Left lung (tissue), 10 donors: ENCODE data around the gene SMAD4. TPM values are rescaled to one million over a fixed set of nuclear protein-coding genes. Genes with fewer than 3 reads are reported as not detected.
A peak's percentile ranks its signal among the peaks of the same experiment; 100 is the strongest.

Source experiments
- ATAC-seq: fragments of 200-7000 bp; cut with Tn5 transposase; one replicate; pipeline ENCODE4 v1.9.1; 2020; ENCODE audit warnings: moderate library complexity
- DNase-seq, 4 donors: peaks; one replicate each; pipeline ENCODE4 v3.0.0-alpha.2; 2013 to 2020
- H3K27ac ChIP-seq, 2 donors: fragments of 200-600 bp; sonication (generic) in 1 of 2; one replicate each; pipeline versions ENCODE4 v1.5.0 to v1.8.0; 2020 to 2021
- H3K27me3 ChIP-seq, 2 donors: fragments of 200-600 bp; sonication (generic) in 1 of 2; one replicate each; pipeline versions ENCODE4 v1.5.0 to v1.8.0; 2020 to 2021
- H3K36me3 ChIP-seq, 2 donors: fragments of 200-600 bp; sonication (generic) in 1 of 2; one replicate each; pipeline versions ENCODE4 v1.5.0 to v1.8.0; 2020 to 2021
- H3K4me1 ChIP-seq, 2 donors: fragments of 200-600 bp; one replicate each; pipeline ENCODE4 v1.8.0; 2021
- H3K4me3 ChIP-seq, 2 donors: fragments of 200-600 bp; sonication (generic) in 1 of 2; one replicate each; pipeline versions ENCODE4 v1.5.0 to v1.8.0; 2020 to 2021; ENCODE audit warnings: mild to moderate bottlenecking in 1 of 2
- H3K9me3 ChIP-seq, 2 donors: fragments of 200-600 bp; sonication (generic) in 1 of 2; one replicate each; pipeline versions ENCODE4 v1.5.0 to v1.8.0; 2020 to 2021
- intact Hi-C, 2 donors: fragments of 100-400 bp; cut with DNase I; formaldehyde crosslinking; loops; one replicate each; pipeline versions ENCODE4 v1.11.2 to v1.14.2; 2022
- polyA plus RNA-seq, 6 donors: library from polyadenylated mRNA; unstranded; fragments of 120-200 nt; gene quantifications; one replicate each; pipeline ENCODE4 v1.2.1, GENCODE V29; 2013; ENCODE audit not compliant: insufficient read length in 6 of 6
- total RNA-seq, 2 donors: library from RNA; stranded (reverse); fragmentation: NEBNext Ultra II Directional; extraction: Animal tissue kit (Norgen Biotek cat#: 25700); gene quantifications; one replicate each; pipeline ENCODE4 v1.2.1, GENCODE V29; 2021
- TF ChIP-seq, protein P1 (sequence below), 2 donors: fragments of 200-600 bp; sonication (generic) in 1 of 2; IDR thresholded peaks; one replicate each; pipeline versions ENCODE4 v1.5.0 to v1.8.0; 2021; ENCODE audit warnings: antibody characterized with exemption in 2 of 2
- donor health status: DM: no; HTN: yes; CAD: no.
- donor health status: DM: no; HTN: no; CAD: no.

SMAD4 gene
- total and polyA plus RNA-seq, 8 donors = 90.7 to 170 (median 143) TPM

DNA sequence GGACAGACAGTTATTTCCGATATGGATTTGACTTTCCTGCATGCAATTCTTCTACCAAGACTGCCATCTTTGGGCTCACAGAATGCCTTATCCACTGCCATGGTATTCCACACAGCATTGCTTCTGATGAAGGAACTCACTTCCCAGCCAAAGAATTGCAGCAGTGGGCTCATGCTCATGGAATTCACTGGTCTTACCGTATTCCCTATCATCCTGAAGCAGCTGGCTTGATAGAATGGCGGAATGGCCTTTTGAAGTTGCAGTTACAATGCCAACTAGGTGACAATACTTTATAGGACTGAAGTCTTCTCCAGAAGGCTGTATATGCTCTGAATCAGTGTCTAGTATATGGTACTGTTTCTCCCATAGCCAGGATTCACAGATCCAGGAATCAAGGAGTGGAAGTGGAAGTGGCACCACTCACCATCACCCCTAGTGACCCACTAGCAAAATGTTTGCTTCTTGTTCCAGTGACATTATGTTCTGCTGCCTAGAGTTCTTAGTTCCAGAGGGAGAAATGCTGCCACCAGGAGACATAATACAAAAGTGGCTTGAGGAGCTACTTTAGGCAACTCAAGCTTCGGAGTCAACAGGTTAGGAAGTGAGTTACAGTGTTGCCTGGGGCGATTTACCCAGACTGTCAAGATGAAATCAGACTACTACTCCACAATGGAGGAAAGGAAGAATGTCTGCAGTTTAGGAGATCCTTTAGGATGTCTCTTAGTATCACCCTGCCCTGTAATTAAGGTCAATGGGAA, 23.8 kb upstream of the SMAD4 start:
- peaks cover 0 to 4% of the 10 kb centered on the region in 2 donors for H3K4me1 ChIP-seq
- ATAC-seq (peak; percentile 68), DNase-seq (no peak)
- H3K9me3 ChIP-seq = no peaks in the 10 kb centered on the region
- no peak overlapping the region for H3K27ac ChIP-seq
- no peaks in the 10 kb centered on the region for H3K36me3 ChIP-seq
- TF ChIP-seq, protein P1, sequence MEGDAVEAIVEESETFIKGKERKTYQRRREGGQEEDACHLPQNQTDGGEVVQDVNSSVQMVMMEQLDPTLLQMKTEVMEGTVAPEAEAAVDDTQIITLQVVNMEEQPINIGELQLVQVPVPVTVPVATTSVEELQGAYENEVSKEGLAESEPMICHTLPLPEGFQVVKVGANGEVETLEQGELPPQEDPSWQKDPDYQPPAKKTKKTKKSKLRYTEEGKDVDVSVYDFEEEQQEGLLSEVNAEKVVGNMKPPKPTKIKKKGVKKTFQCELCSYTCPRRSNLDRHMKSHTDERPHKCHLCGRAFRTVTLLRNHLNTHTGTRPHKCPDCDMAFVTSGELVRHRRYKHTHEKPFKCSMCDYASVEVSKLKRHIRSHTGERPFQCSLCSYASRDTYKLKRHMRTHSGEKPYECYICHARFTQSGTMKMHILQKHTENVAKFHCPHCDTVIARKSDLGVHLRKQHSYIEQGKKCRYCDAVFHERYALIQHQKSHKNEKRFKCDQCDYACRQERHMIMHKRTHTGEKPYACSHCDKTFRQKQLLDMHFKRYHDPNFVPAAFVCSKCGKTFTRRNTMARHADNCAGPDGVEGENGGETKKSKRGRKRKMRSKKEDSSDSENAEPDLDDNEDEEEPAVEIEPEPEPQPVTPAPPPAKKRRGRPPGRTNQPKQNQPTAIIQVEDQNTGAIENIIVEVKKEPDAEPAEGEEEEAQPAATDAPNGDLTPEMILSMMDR (IDR thresholded peaks at IDR 0.05) = no peak
- intact Hi-C loops = no loop called here
- H3K27me3 ChIP-seq = no peaks in the 10 kb centered on the region
- H3K4me3 ChIP-seq = no peak overlapping the region

DNA sequence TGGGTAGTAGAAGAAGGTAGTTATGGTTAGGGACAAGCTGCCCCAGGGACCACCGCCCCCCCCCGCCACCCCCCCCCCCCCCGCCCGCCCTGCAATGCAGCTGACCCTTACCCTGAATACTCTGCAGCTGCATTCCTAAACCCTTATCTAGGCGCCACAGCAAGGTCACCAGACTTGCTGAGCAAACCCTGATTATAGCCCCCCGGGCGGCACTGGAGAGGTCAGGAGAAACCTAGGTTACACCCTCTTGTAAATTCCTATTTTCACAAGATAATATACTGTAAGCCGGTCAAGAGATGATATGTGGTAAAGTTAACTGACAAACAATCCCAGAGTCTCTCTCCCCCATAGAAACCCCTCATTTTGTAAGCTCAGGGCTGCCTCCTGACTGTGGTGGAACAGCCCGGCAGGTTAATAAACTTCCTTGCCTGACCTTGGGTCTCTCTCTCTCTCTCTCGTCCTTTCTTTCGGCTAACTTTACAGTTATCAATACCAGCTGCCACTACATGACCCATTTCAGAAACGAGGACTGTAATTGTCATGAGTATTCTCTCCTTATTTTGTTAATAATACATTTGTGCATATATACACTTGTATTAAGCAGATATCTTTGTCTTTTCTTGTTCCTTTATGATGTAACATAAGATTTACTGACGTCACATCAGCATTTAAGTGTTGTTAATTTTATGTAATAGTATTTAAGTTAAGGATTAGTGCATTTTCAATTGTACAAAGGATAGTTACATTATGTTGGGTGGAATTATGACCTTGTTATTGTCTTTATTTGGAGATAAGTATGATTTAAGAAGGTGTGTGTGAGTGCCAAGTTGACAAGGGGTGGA, 22.8 kb upstream of the SMAD4 start:
- Histone ChIP-seq H3K27ac (no peak overlapping the region), H3K27me3 (no peaks in the 10 kb centered on the region), H3K4me1 (peaks cover 0 to 4% of the 10 kb centered on the region in 2 donors), H3K4me3 (no peak overlapping the region), H3K36me3 (no peaks in the 10 kb centered on the region), H3K9me3 (no peaks in the 10 kb centered on the region)
- DNase-seq = no peak
- intact Hi-C loops = no loop called here
- no peak for ATAC-seq
- TF ChIP-seq, protein P1 (IDR thresholded peaks at IDR 0.05) = no peak

DNA sequence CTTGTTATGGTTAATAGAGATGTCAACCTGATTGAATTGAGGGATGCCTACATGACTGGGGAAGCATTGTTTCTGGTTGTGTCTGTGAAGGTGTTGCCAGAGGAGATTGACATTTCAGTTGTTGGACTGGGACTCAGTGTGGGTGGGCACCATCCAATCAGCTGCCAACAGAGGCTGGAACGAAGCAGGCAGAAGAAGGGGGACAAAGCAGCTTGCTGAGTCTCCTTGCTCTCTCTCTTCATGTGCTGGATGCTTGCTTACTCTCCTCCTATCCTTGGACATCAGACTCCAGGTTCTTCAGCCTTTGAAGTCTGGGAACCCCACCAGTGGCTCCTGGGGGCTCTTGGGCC, 22.2 kb upstream of the SMAD4 start:
- H3K27me3 ChIP-seq = no peaks in the 10 kb centered on the region
- peaks cover 0 to 4% of the 10 kb centered on the region in 2 donors for H3K4me1 ChIP-seq
- ATAC-seq (no peak), DNase-seq (no peak)
- H3K4me3 ChIP-seq = no peak overlapping the region
- TF ChIP-seq, protein P1 (IDR thresholded peaks at IDR 0.05) = no peak
- no peaks in the 10 kb centered on the region for H3K9me3 ChIP-seq
- H3K36me3 ChIP-seq = no peaks in the 10 kb centered on the region
- H3K27ac ChIP-seq = no peak overlapping the region
- intact Hi-C loops = no loop called here

DNA sequence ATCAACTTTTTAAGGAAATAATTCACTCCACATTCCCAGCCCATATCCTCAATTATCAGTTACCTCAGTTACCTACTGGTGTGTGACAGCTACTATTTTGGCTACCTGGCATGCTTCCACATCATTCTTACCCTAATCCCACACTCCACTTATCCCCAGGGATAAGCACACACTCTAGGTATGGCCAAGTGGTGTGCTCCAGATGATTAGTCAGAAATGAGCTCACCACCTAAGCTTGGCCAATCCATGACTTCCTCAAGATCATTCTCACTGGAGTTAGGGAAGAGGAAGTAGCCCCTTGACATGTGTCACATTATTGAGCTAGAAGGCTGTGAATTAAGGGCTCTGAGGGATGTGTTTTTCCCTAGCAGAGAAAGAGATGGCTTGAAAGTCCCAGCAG, 20.9 kb upstream of the SMAD4 start:
- peak; percentile 93 for ATAC-seq
- Histone ChIP-seq H3K4me1 (peaks cover 0 to 4% of the 10 kb centered on the region in 2 donors), H3K9me3 (no peaks in the 10 kb centered on the region), H3K27ac (no peak overlapping the region), H3K27me3 (no peaks in the 10 kb centered on the region), H3K4me3 (no peak overlapping the region), H3K36me3 (no peaks in the 10 kb centered on the region)
- intact Hi-C loops = no loop called here
- TF ChIP-seq, protein P1 (IDR thresholded peaks at IDR 0.05) = no peak
- DNase-seq = peak in 2 of 4 donors; percentile 11 to 36

DNA sequence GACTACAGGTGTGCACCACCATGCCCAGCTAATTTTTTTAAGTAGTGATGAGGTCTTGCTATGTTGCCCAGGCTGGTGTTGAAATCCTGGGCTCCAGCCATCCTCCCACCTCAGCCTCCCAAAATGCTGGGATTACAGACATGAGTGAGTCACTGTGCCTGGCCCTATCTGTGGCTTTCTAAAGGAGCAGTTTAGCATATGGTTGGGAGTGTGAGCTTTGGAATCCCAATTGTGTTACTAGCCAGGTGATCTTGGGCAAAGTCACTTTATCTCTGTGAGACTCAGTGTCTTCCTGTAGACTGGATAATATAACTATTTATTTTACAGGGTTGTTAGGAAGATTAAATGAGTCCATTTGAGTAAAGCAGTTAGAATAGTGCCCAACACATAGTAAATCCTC, 19.8 kb upstream of the SMAD4 start:
- Histone ChIP-seq H3K27ac (no peak overlapping the region), H3K4me1 (peaks cover 0 to 4% of the 10 kb centered on the region in 2 donors), H3K9me3 (no peaks in the 10 kb centered on the region), H3K36me3 (no peaks in the 10 kb centered on the region), H3K4me3 (no peak overlapping the region), H3K27me3 (no peaks in the 10 kb centered on the region)
- no peak for ATAC-seq
- intact Hi-C loops = no loop called here
- TF ChIP-seq, protein P1 (IDR thresholded peaks at IDR 0.05) = no peak
- DNase-seq = no peak
